Stimulated activated CD8-positive, alpha-beta memory T cell treated with anti-CD3 and anti-CD28 coated beads, Interleukin-15, amount 100 ng/mL, for 4 hours (primary cell): ENCODE measurements around the gene CCDC154.

ENCODE experiments used
- DNase-seq, 2 donors: peaks; one replicate each; pipeline ENCODE4 v3.0.0-alpha.2; 2020; ENCODE audit warnings: low read depth in 2 of 2

Gene CCDC154

GRCh38 chr16:1387331-1387730 lies 57.0 kb downstream of the CCDC154 start:
- DNase-seq = no peak

DNA sequence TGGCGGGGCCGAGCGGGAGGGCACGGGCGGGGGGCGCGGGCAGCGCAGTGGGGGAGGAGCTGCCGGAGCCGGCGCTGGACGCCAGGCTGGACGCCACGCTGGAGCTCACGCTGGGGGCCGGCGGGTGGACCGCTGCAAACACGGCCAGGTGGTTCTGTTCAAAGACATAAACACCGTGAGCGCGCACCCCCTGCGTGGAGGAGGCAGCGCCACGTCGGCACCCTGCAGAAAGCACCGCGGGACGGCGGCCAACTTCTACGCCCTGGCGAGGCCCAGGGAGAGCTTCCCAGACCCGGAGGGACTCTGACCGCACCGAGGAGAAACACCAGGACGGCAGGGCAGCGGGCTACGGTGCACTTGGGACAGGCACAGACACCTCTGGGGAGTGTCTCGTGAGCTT lies 59.1 kb downstream of the CCDC154 start:
- DNase-seq = no peak
